ENCODE measurements around the gene TRIL.
A peak's percentile ranks its signal among the peaks of the same experiment; 100 is the strongest.

TRIL gene

GRCh38 chr7:28940741-28941384, 17.3 kb downstream of the TRIL start:
- DNase-seq = no peak

- DNase-seq = no peak
These were observed 18.1 kb downstream of the TRIL start for GRCh38 chr7:28939844-28940544.

DNA sequence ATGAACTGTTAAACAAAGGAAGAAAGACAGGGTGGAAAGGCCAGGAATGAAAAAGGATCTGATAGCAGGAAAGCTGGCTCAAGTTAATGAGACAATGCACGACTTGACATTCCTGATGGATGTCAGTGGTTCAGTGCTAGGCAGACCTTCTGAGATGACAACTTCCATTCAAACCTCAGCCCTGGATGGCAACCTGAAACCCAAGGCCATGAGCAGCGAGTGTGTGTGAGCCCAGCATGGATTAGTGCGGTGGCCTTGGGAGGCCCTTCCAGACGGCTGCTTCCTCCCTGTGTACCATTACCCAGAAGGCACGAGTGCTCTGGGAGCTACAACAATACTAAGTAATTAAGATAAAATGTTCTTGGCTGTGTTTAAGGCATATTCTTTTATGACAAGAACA, 18.8 kb downstream of the TRIL start:
- no peak for DNase-seq

DNA sequence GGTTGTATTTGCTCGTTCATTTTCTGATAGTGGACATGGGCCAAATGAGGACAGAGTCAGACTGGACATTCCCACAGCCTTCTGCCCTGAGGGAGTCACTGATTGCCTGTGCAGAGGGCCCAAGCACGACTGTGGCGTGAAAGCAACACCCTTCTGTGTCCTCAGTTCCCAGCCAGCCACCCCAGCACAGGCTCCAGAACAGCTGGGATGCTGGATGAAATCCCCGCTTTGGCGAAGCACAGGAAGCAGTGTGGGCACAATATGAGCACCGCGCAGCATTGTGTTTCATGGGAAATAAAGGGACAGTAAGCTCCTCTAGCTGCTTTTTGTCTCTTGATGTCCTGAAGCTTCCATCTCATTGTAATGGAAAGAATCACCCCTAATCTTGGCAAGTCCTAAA, 20.5 kb downstream of the TRIL start:
- no peak for DNase-seq

DNA sequence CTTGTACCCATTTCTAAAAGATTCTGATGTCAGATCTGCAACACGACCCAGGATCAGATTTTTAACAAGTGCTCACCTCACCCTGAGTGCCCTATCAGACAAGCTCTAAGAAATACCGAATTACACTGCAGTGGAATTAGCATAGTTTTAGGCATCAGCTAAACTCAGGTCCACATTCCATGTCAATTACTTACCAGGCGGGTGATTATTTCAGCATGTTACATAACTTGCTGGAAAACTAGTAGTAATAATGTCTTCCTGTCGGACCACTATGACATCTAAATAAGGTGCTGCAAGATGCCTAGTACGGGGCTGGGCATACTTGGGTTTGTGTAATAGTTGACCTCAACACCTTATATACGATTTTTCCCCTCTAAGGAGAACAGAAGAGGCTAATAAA, 21.0 kb downstream of the TRIL start:
- no peak for DNase-seq

DNA sequence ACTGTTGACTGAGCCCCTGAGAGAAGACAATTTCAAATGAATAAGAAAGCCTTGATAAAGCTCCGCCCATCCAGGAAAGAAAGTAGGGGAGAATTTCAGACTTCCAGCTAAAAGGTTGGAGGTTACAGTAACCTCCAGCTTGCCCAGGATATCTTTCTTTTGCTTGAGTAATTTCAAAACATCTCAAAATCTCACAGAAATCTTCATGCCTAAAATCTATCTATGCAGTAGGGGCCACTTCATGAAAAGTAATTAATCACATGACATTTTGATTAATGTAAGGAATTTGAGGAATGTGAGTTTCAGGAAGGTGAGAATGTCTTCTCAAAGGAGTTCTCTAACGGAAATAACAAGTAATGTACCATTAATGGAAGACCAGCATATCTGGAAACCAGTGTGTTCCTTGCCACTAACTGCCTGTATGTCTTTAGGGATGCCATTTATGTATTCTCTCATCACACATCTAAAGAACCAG, 24.2 kb downstream of the TRIL start:
- no peak for DNase-seq

GRCh38 chr7:28931565-28931964, 26.6 kb downstream of the TRIL start:
- no peak for DNase-seq

- DNase-seq = peak in 47 of 56 donors; percentile 7 to 91 (median 39)
These were observed 31.1 kb downstream of the TRIL start for GRCh38 chr7:28926871-28927597.

DNA sequence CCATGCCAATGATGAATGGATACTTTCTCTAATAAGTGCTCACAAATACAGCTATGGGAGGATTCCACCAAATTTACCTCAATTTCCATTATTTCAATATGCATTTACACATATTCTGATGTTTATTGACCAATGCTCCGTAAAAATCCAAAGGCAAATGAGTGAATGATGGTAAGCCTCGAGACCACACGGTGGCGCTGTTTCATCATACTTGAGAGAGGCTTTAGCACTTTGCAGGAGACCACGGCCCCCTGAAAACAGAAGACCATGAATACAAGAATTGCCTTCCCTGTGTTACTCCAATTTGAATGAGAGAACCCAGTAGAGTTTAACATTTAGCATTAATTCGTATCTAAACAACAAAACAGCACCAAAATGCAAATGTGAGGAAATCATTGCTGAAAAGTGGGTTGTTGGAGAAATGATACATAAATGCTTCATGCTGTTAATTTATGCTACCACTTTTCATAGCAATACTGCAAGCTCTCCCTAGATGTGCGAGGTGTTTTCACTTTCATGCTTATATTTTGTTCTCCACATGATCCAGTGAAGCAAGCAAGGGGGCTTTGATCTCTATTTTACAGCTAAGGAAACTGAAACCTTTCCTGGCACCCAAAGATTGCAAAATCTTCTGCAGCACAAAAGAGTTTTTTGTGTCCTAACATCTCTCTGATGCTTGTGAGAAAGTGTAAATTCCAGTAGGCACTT, 35.4 kb downstream of the TRIL start:
- DNase-seq = peak in 44 of 56 donors; percentile 2 to 88 (median 40)

DNA sequence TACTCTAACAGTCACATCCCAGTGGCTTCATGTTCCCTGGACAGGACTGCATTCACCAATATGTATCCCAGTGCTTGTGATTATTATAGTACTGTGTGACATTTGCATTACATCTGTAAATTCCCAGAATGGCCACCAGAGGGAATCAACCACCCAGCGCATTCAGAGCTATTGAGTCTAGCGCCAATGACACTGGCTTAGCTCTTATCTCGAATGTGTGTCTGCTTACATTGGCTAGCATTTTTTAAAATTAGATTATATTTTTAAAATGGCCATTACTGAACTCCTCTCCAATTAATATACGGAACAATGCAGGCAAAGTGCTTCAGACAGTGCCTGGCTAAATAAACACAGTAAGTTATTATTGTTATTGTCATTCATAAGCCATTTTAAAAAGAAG, 36.3 kb downstream of the TRIL start:
- DNase-seq = peak in 34 of 56 donors; percentile 3 to 80 (median 20)

GRCh38 chr7:28920424-28920823, 37.7 kb downstream of the TRIL start:
- DNase-seq = no peak

DNA sequence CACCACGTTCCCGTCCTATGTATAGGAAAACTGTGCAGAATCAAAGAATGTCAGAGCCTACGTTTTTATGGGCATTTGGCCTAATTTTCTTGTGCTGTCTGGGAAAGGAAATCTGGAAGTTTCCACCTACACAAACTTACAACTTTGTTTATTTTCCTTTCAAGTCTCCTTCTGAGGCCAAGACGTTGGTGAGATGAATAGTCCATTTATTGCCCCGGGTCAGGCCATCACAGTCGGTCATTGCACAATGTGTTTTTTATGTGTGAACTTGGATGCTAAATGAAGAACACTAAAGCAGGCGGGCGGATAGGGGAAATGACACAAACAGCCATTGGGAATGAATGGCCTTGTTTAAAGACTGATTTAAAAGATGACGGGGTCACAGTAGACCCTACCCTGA, 38.6 kb downstream of the TRIL start:
- peak in 14 of 56 donors; percentile 2 to 37 (median 9) for DNase-seq

- no peak for DNase-seq
These were observed 49.4 kb downstream of the TRIL start for GRCh38 chr7:28908775-28909174.

GRCh38 chr7:28905464-28905863, 52.7 kb downstream of the TRIL start:
- DNase-seq = no peak

- no peak for DNase-seq
These were observed 53.5 kb downstream of the TRIL start for GRCh38 chr7:28904578-28905048.

GRCh38 chr7:28903730-28904577, 54.2 kb downstream of the TRIL start:
- DNase-seq = no peak

Data from amygdala (tissue), 56 donors.